Measurements from ENCODE around the gene GSAP.

GRCh38 chr7:77413861-77414424, 2.2 kb downstream of the GSAP start:
- TF ChIP-seq POLR2A (IDR thresholded peaks at IDR 0.05) (no peak), CTCF (IDR thresholded peaks at IDR 0.05) (no peak)

All from lower leg skin (tissue), 3 donors.